IPS DF 4.7 (cell line): ENCODE data around the gene TBXAS1.

Source experiments
- DNase-seq: peaks from one replicate; pipeline ENCODE4 v3.0.0-alpha.2; 2013; ENCODE audit warnings: low spot score; ENCODE audit errors: extremely low read depth

Gene TBXAS1

GRCh38 chr7:139829025-139829774, at the start of gene TBXAS1:
Gene TBXAS1 (plus strand): TSS chr7:139829264. CDS start chr7:139829391, 127 bp downstream.
- no peak for DNase-seq

- no peak for DNase-seq
These were observed 46.1 kb upstream of the TBXAS1 start for GRCh38 chr7:139782932-139783331.

GRCh38 chr7:139783647-139784385, 45.2 kb upstream of the TBXAS1 start:
- no peak for DNase-seq

GRCh38 chr7:139784648-139785047, 44.4 kb upstream of the TBXAS1 start:
- no peak for DNase-seq

- no peak for DNase-seq
These were observed 37.7 kb upstream of the TBXAS1 start for GRCh38 chr7:139791316-139791715.

DNA sequence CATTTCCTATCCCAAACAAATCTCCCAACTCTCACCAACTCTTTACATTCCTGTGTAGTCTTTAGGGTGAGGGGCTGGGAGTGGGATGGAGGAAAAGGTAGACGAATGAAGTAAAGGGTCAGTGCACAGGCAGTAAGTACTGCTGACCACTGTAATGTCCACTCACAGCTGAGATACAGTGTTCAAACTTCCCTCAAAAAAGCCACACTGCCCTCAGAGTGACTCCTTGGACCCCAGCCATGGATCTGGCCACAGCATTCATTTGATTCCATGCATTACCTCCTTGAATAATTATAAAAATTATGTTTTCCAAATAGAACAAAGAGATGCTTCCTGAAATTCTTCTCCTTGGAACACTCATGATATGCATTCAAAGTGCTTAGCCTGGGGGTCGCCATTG, 31.5 kb upstream of the TBXAS1 start:
- no peak for DNase-seq

- no peak for DNase-seq
These were observed 30.8 kb upstream of the TBXAS1 start for GRCh38 chr7:139798221-139798620.

DNA sequence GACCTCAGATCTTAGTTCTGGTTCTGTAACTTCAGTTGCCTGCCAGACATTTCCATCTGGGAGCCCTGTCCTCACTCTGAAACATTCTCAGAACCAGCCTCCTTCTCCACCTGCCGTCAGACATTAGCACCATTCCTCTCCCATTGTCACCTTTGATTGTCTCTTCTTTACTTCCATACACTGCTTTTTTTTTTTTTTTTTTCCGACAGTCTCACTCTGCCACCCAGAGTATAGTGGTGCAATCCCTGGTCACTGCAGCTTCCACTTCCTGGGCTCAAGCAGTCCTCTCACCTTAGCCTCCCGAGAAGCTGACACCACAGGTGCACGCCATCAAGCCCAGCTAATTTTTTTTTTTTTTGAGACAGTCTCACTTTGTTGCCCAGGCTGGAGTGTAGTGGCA, 30.2 kb upstream of the TBXAS1 start:
- no peak for DNase-seq

GRCh38 chr7:139799586-139799985, 29.5 kb upstream of the TBXAS1 start:
- no peak for DNase-seq

GRCh38 chr7:139804571-139804970, 24.5 kb upstream of the TBXAS1 start:
- DNase-seq = no peak

GRCh38 chr7:139807009-139807408, 22.1 kb upstream of the TBXAS1 start:
- DNase-seq = no peak

DNA sequence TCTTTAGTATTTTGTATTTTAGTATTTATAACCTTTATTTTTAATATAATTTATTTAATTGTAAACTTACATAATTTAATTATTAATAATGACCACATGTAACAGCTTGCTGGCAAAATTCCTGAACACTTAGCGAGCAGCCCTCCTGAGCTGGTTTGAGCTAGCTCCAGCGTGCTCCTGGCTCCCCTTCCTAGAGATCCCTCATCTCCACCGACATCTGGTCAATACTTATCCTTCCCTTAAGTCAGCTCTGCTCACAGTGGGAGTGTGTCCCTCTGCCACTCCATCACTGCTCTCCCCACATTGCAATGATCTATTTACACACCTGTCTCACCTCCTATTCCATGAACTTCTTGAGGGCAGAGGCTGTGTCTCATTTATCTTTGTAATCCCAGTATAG, 20.6 kb upstream of the TBXAS1 start:
- DNase-seq = no peak

DNA sequence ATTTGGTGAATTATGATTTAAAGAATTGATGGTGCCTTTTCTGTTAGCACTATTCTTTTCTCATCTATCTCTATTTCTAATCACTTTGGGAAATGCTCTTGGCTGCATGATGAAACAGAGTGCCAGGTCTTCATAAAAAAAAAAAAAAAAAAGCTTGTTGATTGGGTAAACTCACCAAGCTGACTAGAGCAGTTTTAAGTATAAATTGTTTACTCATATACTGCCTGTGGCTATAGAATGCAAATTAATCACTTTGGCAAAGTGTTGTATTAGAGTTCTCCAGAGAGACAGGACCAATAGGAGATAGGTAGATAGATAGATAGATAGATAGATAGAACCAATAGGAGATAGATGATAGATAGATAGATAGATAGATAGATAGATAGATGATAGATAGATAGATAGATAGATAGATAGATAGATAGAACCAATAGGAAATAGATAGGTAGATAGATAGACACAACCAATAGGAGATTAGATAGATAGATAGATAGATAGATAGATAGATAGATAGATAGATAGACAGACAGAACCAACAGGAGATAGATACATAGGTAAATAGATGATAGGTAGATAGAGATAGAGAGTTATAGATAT, 20.1 kb upstream of the TBXAS1 start:
- no peak for DNase-seq

DNA sequence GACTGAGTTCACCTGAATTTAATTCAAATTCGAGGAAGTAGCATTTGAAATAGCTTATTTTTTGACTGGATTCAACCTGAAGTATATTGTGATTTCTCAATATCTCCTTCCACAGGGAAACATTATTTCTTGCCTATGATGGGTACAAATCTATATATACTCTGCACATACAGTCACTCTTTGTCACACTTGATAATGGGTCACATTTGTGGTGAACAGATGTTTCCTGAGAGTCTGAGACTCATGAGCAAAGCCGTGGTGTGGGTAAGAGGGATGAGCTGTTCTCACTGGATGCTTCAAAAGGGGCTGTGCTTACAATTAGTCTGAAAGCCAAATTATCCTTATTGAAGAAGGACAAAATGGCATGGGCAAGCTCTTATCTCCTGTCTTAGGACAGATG, 18.0 kb upstream of the TBXAS1 start:
- no peak for DNase-seq

- DNase-seq = no peak
These were observed 15.9 kb upstream of the TBXAS1 start for GRCh38 chr7:139813151-139813550.

DNA sequence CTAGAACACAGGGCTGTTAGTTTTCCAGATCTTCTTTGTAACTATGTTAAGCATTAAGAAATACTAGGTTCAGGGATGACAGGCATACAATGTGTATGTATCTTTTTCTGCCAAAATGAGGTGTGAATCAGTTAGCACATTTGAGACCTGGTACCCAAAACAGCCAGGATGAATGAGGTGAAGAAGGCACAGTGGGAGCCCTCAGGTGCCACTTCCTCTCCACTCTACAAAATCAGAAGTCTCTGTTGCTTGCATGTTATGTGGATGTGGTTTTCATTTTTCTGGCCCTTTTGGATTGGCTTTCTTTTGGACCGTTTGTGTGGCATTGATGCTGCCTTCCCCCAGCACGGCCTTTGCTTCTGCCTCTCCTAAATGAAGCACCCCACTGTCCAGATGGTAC, 15.4 kb upstream of the TBXAS1 start:
- no peak for DNase-seq

DNA sequence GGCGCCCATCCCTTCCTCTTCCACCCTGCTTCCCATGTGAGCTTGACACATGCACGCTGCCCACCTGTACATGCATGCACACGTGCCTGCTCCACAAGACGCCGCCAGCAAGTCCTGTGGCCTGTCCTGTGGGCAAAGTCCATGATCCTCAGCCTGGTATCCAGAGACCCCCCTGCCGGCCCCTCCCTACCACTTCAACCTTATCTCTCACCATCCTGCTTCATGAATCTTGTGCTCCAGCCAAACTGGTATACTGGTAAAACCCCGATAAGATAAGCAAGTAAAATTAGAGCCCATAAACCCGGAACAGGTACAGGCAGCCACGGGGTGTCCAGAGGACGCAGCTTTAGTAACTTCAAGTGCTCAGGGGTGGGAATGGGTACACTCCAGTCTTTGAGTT, 11.8 kb upstream of the TBXAS1 start:
- DNase-seq = no peak

DNA sequence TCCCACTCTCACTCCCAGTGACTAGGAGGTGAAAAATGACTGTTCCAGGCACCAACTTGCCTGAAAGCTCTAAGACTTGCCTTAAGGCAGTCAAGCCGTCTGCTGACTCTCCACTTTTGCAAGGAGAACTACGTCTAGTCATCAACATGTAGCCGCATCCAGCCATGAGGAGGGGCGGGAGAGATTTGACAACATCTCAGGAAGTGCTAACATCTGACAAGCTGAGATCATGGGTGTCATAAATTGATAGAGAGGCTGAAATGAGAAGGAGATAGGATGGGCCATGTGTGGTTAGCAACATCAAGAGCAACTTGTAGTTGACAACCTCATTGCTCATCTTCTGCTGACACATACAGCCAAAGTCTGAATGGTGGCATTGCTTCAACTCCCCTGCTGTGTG, 9.0 kb upstream of the TBXAS1 start:
- no peak for DNase-seq

DNA sequence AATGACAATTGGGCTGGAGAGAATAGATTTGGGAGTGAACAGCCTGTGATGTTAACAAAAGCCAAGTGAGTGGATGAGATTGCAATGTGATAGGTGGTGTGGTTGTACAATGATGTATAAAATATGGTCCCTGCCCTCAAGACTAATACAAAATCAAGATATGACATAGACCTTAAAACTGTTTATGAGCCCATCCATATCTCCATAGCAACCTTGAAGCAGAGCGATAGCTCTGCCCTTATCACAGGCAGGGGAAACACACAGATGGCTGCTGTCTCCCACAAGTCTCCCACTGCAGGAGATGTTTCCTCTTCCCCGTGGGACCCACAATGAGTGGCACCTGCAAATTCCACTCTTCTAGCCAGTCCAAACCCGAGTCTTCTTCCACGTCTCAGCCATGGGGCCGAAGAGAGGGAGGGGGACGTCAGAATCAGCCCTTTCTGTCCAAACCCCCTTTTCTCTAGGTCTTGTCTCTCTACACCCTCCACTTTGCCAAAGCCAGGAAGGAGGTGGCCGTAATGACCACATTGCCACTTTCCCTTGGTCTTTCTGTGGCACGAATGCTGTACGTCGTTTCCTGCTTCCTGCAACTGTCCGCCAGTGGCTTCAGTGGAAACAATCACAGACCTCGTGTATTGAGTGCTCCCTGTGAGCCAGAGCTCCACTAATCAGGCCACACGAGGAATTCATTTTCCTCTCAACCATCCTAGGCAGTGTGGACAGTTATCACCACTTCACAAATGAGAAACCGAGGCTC, 7.5 kb upstream of the TBXAS1 start:
- DNase-seq = no peak

DNA sequence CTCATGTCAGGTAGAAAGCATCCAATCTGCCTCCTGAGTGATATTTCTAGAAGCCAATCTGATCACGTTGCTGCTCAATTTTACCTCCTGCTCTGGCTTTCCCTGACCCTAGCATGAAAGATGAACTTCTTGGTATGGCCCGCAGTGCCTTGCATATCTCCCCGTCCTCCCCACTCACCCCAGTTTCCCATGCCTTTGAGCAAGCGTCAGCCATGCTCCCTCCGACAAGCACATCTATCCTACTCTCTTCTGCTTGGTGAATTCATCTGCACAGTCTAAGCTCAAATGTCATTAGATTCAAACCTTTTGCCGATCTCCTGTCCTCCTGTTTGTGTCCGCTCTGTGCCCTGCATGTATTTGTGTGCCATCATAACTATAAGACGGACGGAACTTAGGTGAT, 6.2 kb upstream of the TBXAS1 start:
- no peak for DNase-seq

- DNase-seq = no peak
These were observed 5.0 kb upstream of the TBXAS1 start for GRCh38 chr7:139823959-139824521.
